ENCODE results near the gene FADS3. TPM values are rescaled to one million over a fixed set of nuclear protein-coding genes. Genes with fewer than 3 reads are reported as not detected.

The FADS3 gene
- total RNA-seq, 1 experiment from 2014 or later: 65.8 TPM

DNA sequence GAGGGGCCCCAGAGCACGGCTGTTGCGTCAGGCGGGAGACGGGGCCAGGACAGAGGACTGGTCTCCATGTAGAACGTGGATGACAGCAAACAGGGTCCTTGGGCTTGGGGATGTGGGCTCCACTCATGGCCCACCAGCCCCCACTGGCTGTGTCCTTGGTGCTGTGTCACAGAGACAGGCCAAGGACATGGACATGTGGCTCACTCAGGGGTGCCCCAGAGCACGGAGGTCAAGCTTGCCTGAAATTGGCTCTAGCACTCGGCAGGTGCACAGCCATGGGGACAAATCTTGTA is 48.9 kb downstream of the FADS3 start:
- Histone ChIP-seq H3K27ac (ENCODE audit: low read depth, low read length) (no peak overlapping the region), H3K4me2 (ENCODE audit: low read length) (no peak overlapping the region), H4K20me1 (ENCODE audit: insufficient read depth) (no peaks in the 10 kb centered on the region), H3K27me3 (ENCODE audit: insufficient read depth, low read length) (no peaks in the 10 kb centered on the region), H3K9me3 (ENCODE audit: control insufficient read depth in 1 of 2, insufficient read depth in 1 of 2, low read depth in 1 of 2, low read length in 2 of 2) (no peaks in the 10 kb centered on the region), H3K9me2 (ENCODE audit: insufficient read depth) (no peaks in the 10 kb centered on the region), H3K4me1 (ENCODE audit: control insufficient read depth in 1 of 2, insufficient read depth in 2 of 2, low read length in 2 of 2) (no peaks in the 10 kb centered on the region), H3K79me2 (ENCODE audit: insufficient read depth, low read length) (no peaks in the 10 kb centered on the region), H3K4me3 (replicated peaks in 1 of 2; ENCODE audit: low read depth in 1 of 2, low read length in 2 of 2) (no peak overlapping the region), H3K36me3 (ENCODE audit: control insufficient read depth in 1 of 2, insufficient read depth in 2 of 2, low read length in 2 of 2) (no peaks in the 10 kb centered on the region), H2AFZ (ENCODE audit: low read depth, low read length, poor library complexity, severe bottlenecking) (no peak overlapping the region), H3K9ac (ENCODE audit: low read length) (no peak overlapping the region)
- DNase-seq (ENCODE audit: low read depth, low spot score) (no peak), ATAC-seq (no peak)
- ChIA-PET RAD21 (ENCODE audit: low non-redundant PET in 1 of 2, low total read pairs in 2 of 2, uncharacterized antibody in 2 of 2, unreplicated experiment in 2 of 2) (no interaction called here), CTCF (no interaction called here), POLR2A (no interaction called here)
- intact Hi-C loops (cut with micrococcal nuclease): no loop called here
- no TSS peak for BruUV-seq (replicated peaks)
- TF ChIP-seq ELF1 (IDR thresholded peaks at IDR 0.05; ENCODE audit: borderline replicate concordance, low read depth): no peak
- TF ChIP-seq POLR2A (IDR thresholded peaks at IDR 0.05; ENCODE audit: borderline replicate concordance, extremely low read depth, insufficient read depth, insufficient read length): no peak
- no peak for TF ChIP-seq SP1 (IDR thresholded peaks at IDR 0.05; ENCODE audit: low read depth)
- TF ChIP-seq, protein P1, sequence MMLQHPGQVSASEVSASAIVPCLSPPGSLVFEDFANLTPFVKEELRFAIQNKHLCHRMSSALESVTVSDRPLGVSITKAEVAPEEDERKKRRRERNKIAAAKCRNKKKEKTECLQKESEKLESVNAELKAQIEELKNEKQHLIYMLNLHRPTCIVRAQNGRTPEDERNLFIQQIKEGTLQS (IDR thresholded peaks at IDR 0.05): no peak
- TF ChIP-seq CTCF (IDR thresholded peaks at IDR 0.05 in 2 of 3, conservative IDR thresholded peaks at IDR 0.05 in 1 of 3; ENCODE audit: borderline replicate concordance in 1 of 3, insufficient read depth in 1 of 3, low read depth in 2 of 3, low read length in 2 of 3): no peak
- no peak for TF ChIP-seq CEBPB (IDR thresholded peaks at IDR 0.05; ENCODE audit: low read depth)
- no peak for TF ChIP-seq EZH2phosphoT487 (IDR thresholded peaks at IDR 0.05; ENCODE audit: borderline replicate concordance)
- no peak for TF ChIP-seq MAX (IDR thresholded peaks at IDR 0.05)
- TF ChIP-seq JUND (IDR thresholded peaks at IDR 0.05): no peak
- no peak for TF ChIP-seq SRF (IDR thresholded peaks at IDR 0.05; ENCODE audit: low read depth)
- no peak for TF ChIP-seq EGR1 (IDR thresholded peaks at IDR 0.05; ENCODE audit: low read depth)
- TF ChIP-seq ZNF274 (IDR thresholded peaks at IDR 0.05; ENCODE audit: low read depth, low read length): no peak
- no peak for TF ChIP-seq ZFX (IDR thresholded peaks at IDR 0.05)
- no peak for TF ChIP-seq CBX3 (IDR thresholded peaks at IDR 0.05; ENCODE audit: low read depth)
- no peak for TF ChIP-seq EZH2 (IDR thresholded peaks at IDR 0.05)
- no peak for TF ChIP-seq YY1 (IDR thresholded peaks at IDR 0.05; ENCODE audit: extremely low read depth, insufficient replicate concordance, low read depth, low read length)
- TF ChIP-seq SIN3A (IDR thresholded peaks at IDR 0.05; ENCODE audit: low read depth): no peak
- TF ChIP-seq TCF7L2 (IDR thresholded peaks at IDR 0.05; ENCODE audit: borderline replicate concordance, extremely low read depth, insufficient read depth, insufficient read length): no peak
- TF ChIP-seq RAD21 (IDR thresholded peaks at IDR 0.05; ENCODE audit: low read depth): no peak

All from HCT116 (cell line).